ENCODE data around the gene LSAMP.
A peak's percentile ranks its signal among the peaks of the same experiment; 100 is the strongest.

Gene LSAMP

DNA sequence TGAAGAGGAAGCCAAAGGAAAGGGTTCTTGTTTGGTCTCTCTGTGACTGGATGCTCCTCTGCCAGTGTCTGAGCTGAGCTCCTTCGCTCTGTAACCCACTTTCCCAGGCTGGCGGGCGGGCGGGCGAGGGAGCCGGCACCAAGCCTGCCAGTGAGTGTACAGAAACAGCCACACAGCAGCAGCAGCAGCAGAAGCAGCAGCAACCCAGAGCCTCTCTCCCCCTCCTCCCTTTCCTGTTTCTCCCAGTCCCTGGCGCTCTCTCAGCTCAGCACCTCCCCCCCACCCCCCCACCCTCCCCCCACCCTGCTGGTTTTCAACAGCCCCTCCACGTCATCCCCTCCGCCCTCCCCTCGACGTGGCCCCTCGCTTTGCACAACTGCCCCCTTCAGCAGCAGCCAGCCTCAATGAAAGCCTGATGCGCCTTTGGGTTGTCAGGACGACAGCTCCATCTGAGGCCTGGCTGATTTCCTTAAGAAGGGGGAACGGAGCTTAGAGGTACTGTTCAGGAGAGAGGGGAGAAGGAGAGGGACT is at the start of gene LSAMP:
LSAMP (minus strand) TSS at position 177 of the 531 bp plus-strand sequence.
- no peak for FAIRE-seq

DNA sequence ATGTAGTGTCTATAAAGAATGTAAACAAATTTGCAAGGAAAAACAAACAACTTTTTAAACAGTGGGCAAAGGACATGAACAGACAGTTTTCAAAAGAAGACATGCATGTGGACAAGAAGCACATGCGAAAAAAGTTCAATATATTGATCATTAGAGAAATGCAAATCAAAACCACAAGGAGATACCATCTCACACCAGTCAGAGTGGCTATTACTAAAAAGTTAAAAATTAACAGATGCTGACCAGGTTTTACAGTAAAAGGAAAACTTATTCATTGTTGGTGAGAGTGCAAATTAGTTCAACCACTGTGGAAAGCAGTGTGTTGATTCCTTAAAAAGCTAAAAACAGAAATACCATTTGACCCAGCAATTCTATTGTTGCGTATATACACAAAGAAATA is 47.1 kb upstream of the LSAMP start:
- no peak for FAIRE-seq

- no peak for FAIRE-seq
These were observed 37.8 kb upstream of the LSAMP start for GRCh38 chr3:116483135-116483534.

DNA sequence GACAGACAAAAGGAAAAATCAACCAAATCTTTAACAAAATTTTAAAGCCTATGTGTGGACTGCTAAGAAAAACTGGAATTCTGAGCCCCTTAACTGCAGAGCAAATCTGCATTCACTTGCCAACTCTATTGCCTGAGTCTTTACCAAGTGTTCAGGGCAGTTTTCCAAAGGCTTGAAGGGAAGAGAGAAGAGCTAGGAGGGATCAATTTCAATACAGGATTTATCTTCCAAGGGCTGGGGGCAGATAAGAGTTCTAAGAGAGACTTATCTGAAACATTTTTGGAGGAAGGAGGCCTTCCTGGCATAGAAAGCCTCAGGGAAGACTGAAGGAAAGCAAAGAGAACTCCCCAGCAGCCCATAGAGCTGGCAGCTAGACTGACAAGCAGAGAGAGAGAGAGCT is 31.4 kb upstream of the LSAMP start:
- FAIRE-seq: no peak

DNA sequence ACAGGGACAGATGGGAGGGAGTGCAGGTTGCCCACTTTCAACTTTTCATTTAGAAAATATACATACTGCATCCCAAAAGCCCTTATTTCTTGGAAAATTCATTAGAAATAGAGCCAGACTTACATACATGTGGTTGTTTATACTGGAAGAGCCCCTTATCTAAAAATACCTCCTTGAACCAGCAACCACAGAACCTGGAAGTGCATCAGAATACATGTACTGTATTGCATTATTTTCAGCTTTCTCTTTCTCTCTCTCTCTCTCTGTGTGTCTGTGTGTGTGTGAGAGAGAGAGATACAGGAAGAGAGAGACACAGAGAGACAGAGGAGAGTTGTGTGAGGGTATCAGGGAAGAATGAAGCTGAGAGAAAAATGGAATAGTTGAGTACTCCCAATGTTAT is 29.5 kb upstream of the LSAMP start:
- FAIRE-seq: no peak

DNA sequence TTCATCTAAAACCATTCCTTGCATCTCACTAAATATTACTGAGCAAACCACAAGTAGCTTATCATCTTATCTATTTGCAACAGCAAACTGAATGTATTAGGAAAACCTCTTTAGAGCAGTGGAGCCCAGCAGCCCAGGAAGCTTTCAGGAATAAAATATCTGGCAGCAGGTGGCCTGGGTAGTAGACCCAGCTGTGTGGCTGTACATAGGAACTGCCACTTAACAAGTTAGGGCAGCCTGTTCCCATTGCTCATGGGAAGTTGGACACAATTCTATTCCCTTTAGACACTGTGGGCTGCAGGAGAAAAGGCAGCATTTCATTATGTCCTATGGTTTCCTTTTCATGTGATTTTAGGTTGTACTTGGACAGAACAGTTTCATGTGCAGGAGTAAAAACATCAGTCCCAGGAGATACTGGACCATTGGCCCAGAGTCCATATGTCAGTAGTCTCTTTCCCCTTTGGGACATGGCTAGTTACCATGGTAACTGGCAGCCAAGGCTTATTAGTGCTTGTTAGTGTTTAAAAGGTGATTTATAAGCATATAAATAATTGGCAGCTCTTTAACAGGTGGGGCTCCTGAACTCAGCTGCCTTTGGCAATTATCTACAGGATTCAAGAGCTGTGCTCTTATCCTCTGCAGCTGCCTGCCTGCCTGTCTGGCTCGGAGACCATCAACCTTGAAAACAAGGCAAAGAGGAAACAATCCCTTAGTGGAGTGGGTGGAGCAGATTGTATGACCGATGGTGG is 28.9 kb upstream of the LSAMP start:
- no peak for FAIRE-seq

- FAIRE-seq: no peak
These were observed 28.3 kb upstream of the LSAMP start for GRCh38 chr3:116473602-116474001.

GRCh38 chr3:116470605-116471197 is 25.4 kb upstream of the LSAMP start:
- no peak for FAIRE-seq

GRCh38 chr3:116469546-116469945 is 24.3 kb upstream of the LSAMP start:
- no peak for FAIRE-seq

- FAIRE-seq: no peak
These were observed 19.1 kb upstream of the LSAMP start for GRCh38 chr3:116464276-116464798.

GRCh38 chr3:116453666-116454346 is 8.5 kb upstream of the LSAMP start:
- peak; percentile 26 for FAIRE-seq

DNA sequence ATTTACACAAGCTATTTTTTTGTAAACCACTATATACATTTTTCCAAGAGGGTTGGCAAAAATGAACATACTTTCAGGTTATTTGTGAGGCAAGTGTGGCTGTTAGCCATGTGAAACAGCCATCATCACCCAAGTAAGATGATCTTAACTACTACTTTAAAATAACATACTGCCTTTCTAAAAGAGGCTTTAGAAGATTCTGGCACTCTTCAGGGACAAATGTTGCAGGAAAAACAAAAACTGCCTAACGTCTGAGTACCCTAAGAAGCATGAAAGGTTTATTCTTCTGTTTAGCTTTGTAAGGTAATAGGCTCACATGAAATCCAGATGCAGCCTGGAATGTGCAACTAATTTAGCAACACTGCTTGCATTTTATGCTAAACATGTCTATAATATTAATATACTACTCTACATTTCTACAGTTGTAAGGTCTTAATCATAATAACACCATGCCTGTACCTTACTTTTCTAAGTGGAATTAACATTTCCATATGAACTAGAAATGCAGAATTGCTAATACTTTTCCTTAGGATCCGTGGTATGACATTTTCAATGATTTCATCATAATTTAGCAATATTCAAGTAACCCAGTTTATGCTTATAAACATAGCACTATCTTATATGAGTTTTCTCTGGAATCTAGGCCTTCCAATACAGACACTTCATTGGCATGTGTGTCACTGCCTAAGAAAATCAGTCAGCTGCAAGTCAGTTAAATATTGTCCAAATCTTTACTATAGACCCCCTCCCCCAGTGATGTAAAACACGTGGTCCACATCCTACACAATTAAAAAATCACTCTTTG is 4.5 kb upstream of the LSAMP start:
- no peak for FAIRE-seq

GRCh38 chr3:116445990-116446389 is 703 bp upstream of the LSAMP start:
- no peak for FAIRE-seq

GRCh38 chr3:116444819-116445310 is 422 bp downstream of the LSAMP start:
- no peak for FAIRE-seq

DNA sequence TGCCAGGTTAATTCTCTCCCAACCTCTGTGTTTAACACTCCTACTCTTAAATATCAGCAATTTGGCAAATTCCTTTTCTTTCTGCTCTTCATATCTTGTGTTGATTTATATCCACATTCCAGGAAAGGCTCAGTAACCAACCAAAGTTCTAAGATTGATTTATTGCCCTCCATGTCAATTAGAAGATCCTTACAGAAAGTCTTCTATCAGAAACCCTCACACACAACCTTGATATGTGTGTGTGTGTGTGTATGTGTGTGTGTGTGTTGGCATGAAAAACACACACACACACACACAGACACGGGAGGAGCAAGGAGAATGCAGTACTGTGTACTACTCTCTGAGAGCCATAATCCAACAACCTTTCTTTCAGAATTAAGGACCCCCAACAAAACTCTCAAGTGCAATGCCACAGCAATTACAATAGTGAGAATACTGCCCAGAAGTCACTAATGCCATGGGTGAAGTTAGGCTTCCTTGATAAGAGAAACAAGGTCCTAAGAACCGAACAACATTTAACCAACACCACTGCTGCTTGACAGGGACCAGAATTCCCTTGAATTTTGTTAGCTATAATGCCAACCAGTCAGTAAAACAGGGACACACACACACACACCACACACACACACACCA is 1.1 kb downstream of the LSAMP start:
- FAIRE-seq: no peak

DNA sequence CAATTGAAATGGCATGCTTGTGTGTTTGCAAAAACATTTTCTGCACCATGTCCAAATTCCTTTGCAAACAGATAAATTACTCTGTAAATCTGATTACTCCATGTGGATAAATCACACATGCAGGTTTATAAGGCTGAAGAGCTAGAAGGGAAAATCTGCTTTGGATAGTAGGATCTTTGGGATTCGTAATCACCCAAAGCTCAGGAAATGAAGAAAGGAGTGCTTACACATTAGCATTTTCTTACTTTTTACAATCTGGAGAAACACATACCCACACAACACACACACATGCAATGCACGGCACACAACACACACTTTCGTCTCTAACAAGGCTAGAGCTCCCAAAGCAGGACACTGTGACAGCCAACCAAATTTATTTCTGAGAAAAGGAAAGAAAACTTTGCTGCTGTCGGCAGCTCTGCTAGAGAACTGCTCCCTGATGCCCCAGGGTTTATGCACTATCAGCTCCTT is 2.1 kb downstream of the LSAMP start:
- FAIRE-seq: no peak

- FAIRE-seq: no peak
These were observed 2.8 kb downstream of the LSAMP start for GRCh38 chr3:116442331-116443021.

GRCh38 chr3:116441652-116442051 is 3.6 kb downstream of the LSAMP start:
- FAIRE-seq: no peak

DNA sequence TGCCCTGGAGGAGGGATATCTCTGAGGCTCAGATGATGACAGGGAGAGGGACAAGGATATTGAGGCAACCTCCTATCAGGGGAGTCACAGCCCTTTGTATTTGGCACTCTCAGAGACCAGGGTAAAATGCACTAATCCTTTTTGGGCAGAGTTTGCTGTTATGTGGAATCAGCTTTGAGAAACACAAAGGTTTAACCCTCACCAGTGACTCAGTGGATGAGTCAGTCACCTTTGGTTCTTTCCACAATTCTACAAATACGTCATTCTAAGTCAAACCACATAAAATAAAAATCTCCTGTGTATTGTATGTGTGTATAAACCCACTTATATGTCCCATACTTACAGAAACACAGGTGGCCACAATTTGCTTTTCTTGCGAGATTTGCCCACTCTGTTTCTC is 5.1 kb downstream of the LSAMP start:
- no peak for FAIRE-seq

GRCh38 chr3:116433552-116433951 is 11.7 kb downstream of the LSAMP start:
- no peak for FAIRE-seq

- FAIRE-seq: no peak
These were observed 12.5 kb downstream of the LSAMP start for GRCh38 chr3:116432795-116433194.

Data from endometrium (tissue), 2 donors.